Esophagus muscularis mucosa (tissue), 4 donors: ENCODE data around the gene MACROH2A1. TPM values are rescaled to one million over a fixed set of nuclear protein-coding genes. Genes with fewer than 3 reads are reported as not detected.

Experiments used
- DNase-seq: peaks from one replicate; pipeline ENCODE4 v3.0.0-alpha.2; 2017; ENCODE audit errors: extremely low spot score
- H3K27ac ChIP-seq, 4 donors: fragments of 200-600 bp; sonication (generic); replicated peaks in 1 of 4; 1 replicate in 3 of 4; 2 replicates in 1 of 4; pipeline ENCODE4 v1.5.1; 2016 to 2019; ENCODE audit warnings: mild to moderate bottlenecking in 1 of 4
- H3K27me3 ChIP-seq, 4 donors: fragments of 200-600 bp; sonication (generic); one replicate each; pipeline versions ENCODE4 v1.5.1 to v1.6.0; 2016 to 2019
- H3K36me3 ChIP-seq, 4 donors: fragments of 200-600 bp; sonication (generic); one replicate each; pipeline ENCODE4 v1.5.1; 2016 to 2019
- H3K4me1 ChIP-seq, 4 donors: fragments of 200-600 bp; sonication (generic); one replicate each; pipeline ENCODE4 v1.5.1; 2016 to 2019
- H3K4me3 ChIP-seq, 4 donors: fragments of 200-600 bp; sonication (generic); 1 replicate in 2 of 4; 2 replicates in 2 of 4; pipeline ENCODE4 v1.5.1; 2016 to 2019; ENCODE audit warnings: mild to moderate bottlenecking in 4 of 4, moderate library complexity in 1 of 4
- H3K9me3 ChIP-seq, 4 donors: fragments of 200-600 bp; sonication (generic); 1 replicate in 3 of 4; 2 replicates in 1 of 4; pipeline ENCODE4 v1.5.1; 2016 to 2019
- EP300 ChIP-seq: sonication (generic); formaldehyde crosslinking; IDR thresholded peaks from one replicate; pipeline ENCODE4 v1.6.1; 2017; ENCODE audit warnings: antibody characterized with exemption
- POLR2A ChIP-seq: fragments of 450-650 bp; IDR thresholded peaks from one replicate; pipeline ENCODE4 v1.6.1; 2017; ENCODE audit warnings: antibody characterized with exemption, moderate library complexity, mild to moderate bottlenecking, low read depth
- POLR2AphosphoS5 ChIP-seq, 2 donors: sonication (generic); formaldehyde crosslinking; IDR thresholded peaks; one replicate each; pipeline ENCODE4 v1.6.1; 2017; ENCODE audit warnings: antibody characterized with exemption in 2 of 2
- WGBS: methylation state at CpG from one replicate; pipeline ENCODE4 v1.1.5; 2018; 5-methylcytosine and 5-hydroxymethylcytosine counted together
- intact Hi-C: fragments of 100-400 bp; cut with DNase I; formaldehyde crosslinking; loops from one replicate; pipeline ENCODE4 v1.15.1; 2023
- total RNA-seq, 4 donors: library from RNA; depleted of rRNA; stranded (reverse); fragments of >200 nt; gene quantifications; one replicate each; pipeline versions ENCODE4 v1.1.0 to v1.2.1, GENCODE V29; 2016
- TF ChIP-seq, protein P1 (sequence below), 3 experiments: fragments of 200-600 bp in 2 of 3; fragments of 450-650 bp in 1 of 3; sonication (generic) in 2 of 3; IDR thresholded peaks; one replicate each; pipeline ENCODE4 v1.5.1; 2017 to 2019; ENCODE audit warnings: antibody characterized with exemption in 3 of 3, mild to moderate bottlenecking in 2 of 3, moderate library complexity in 1 of 3

Gene MACROH2A1
- total RNA-seq, 4 donors from 2014 or later, result 144 to 152 (median 149) TPM

DNA sequence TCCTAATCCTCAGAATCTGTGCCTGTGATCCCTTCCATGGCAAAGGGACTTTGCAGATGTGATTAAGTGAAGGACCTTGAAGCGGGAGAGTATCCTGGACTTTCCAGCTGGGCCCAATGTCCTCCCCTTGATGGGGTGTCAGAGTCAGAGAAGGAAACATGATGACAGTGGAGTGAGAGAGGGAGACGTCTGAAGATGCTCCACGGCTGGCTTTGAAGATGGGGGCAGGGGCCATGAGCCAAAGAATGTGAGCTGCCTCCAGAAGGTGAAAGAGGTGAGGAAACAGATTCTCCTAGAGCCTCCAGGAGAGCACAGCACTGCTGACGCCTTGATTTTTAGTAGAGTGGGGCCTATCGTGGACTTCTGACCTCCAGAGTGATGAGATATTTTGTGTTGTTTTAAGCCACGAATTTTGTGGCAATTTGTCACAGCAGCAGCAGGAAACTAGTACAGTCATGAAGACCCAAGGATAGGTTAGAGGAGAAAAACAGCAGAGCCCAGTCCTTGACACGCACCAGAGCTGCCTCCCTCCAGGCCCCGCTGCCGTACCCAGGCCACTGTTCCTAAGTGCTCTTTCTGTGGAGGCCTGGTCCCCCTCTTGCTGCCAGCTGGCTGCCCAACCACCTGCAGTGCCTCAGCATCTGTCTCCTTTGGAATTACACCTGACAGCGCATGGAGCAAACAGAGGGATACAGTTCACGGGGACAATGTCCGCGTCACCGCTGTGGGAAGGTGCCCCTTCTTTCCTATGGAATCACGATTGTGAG lies 78.1 kb downstream of the MACROH2A1 start:
- intact Hi-C loops, result no loop called here
- no peak for TF ChIP-seq POLR2AphosphoS5 (IDR thresholded peaks at IDR 0.05)
- TF ChIP-seq POLR2A, result no peak
- TF ChIP-seq, protein P1, sequence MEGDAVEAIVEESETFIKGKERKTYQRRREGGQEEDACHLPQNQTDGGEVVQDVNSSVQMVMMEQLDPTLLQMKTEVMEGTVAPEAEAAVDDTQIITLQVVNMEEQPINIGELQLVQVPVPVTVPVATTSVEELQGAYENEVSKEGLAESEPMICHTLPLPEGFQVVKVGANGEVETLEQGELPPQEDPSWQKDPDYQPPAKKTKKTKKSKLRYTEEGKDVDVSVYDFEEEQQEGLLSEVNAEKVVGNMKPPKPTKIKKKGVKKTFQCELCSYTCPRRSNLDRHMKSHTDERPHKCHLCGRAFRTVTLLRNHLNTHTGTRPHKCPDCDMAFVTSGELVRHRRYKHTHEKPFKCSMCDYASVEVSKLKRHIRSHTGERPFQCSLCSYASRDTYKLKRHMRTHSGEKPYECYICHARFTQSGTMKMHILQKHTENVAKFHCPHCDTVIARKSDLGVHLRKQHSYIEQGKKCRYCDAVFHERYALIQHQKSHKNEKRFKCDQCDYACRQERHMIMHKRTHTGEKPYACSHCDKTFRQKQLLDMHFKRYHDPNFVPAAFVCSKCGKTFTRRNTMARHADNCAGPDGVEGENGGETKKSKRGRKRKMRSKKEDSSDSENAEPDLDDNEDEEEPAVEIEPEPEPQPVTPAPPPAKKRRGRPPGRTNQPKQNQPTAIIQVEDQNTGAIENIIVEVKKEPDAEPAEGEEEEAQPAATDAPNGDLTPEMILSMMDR (IDR thresholded peaks at IDR 0.05), result no peak
- Histone ChIP-seq H3K4me3 (no peak overlapping the region), H3K4me1 (no peaks in the 10 kb centered on the region), H3K27ac (no peak overlapping the region), H3K27me3 (no peaks in the 10 kb centered on the region), H3K9me3 (no peaks in the 10 kb centered on the region), H3K36me3 (no peaks in the 10 kb centered on the region)
- WGBS, result 86% methylated on average over 14 of the region's 15 CpGs
- no peak for DNase-seq

DNA sequence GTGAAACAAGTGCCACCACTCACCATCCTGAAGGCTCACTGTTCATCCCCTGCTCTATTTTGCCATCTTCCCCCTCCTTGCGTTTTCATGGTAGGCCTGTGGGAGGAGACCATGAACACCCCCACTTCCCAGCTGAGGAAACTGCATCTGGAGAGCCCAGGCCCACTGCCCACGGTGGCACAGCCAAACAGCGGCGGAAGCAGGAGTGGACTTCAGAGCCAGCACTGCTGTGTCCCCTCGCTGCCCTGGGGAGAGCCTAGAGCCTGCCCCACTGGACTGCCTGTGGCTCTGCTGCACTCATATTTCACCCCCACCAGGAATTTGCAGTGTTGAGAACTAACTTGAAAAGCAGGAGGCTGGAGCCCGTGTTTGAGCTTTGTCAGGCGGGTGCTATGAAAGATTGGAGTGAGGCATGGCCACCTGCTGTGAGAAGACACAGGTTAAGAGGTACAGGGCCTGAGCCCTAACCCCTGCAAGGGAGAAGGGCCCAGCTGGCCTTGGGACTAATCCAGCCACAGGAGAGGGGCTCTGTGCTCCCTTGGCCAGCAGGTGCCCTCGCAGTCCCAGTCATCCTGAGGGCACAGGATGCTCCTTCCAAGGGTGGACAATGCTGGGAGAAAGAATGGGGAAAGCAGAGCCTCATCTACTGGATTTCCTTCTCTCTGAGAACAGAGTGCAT lies 79.0 kb downstream of the MACROH2A1 start:
- intact Hi-C loops, result no loop called here
- DNase-seq, result no peak
- no peaks in the 10 kb centered on the region for H3K36me3 ChIP-seq
- no peak overlapping the region for H3K27ac ChIP-seq
- WGBS, result 86% methylated on average over 8 of the region's 8 CpGs
- no peaks in the 10 kb centered on the region for H3K27me3 ChIP-seq
- H3K4me3 ChIP-seq, result no peak overlapping the region
- no peaks in the 10 kb centered on the region for H3K4me1 ChIP-seq
- no peak for TF ChIP-seq POLR2A
- TF ChIP-seq, protein P1 (IDR thresholded peaks at IDR 0.05), result peak in 1 of 3 experiments; percentile 5
- H3K9me3 ChIP-seq, result no peaks in the 10 kb centered on the region

DNA sequence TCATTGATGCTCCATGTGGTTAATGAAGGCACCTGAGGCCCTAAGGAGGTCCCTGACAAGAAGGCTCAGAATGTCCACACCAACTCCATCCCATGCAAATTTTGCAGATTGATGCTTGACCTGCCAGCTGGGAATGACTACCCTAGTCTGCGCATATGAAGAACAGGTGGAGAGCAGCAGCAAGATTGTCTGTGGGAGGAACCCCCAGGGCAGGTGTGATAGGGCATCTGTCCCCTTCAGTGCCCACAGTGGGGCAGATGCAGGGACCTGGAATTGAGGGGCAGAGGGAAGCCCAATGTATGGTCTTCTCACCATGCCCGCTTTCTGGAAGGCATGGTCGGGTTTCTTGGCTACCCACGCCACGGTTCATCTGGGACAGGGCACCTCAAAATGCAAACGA lies 79.6 kb downstream of the MACROH2A1 start:
- intact Hi-C loops, result no loop called here
- 94% methylated on average over 6 of the region's 6 CpGs for WGBS
- DNase-seq, result no peak
- no peak overlapping the region for H3K4me3 ChIP-seq
- H3K9me3 ChIP-seq, result no peaks in the 10 kb centered on the region
- H3K36me3 ChIP-seq, result no peaks in the 10 kb centered on the region
- no peak overlapping the region for H3K27ac ChIP-seq
- no peaks in the 10 kb centered on the region for H3K27me3 ChIP-seq
- TF ChIP-seq, protein P1 (IDR thresholded peaks at IDR 0.05), result no peak
- H3K4me1 ChIP-seq, result no peaks in the 10 kb centered on the region

DNA sequence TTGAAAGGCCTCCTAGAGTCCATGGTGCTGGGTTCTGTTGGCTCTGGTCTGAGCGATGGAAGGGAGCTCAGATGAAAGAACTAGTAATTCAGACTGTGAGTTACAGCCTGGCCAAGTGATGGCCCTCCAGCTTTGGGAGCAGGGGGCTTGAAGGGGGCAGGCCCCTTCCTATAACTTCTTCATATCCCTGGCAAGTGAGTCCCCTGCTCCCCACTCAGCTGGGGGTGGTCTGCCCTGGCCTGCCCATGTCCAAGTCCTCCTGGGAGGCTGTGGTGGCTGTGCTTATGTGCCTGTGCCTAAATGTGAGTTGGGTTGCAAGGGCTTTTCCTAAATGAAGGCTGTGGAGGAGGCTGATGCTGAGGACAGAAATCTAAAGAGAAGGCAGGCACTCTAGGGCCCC lies 80.1 kb downstream of the MACROH2A1 start:
- Histone ChIP-seq H3K36me3 (no peaks in the 10 kb centered on the region), H3K9me3 (no peaks in the 10 kb centered on the region), H3K4me3 (no peak overlapping the region), H3K4me1 (no peaks in the 10 kb centered on the region), H3K27me3 (no peaks in the 10 kb centered on the region), H3K27ac (no peak overlapping the region)
- no peak for DNase-seq
- intact Hi-C loops, result no loop called here
- TF ChIP-seq POLR2A, result no peak
- TF ChIP-seq, protein P1 (IDR thresholded peaks at IDR 0.05), result no peak
- TF ChIP-seq POLR2AphosphoS5 (IDR thresholded peaks at IDR 0.05), result no peak
- no peak for TF ChIP-seq EP300
- WGBS, result 100% methylated on average over 1 of the region's 1 CpG
